Panc1 (cell line): ENCODE results near the gene SLC32A1. TPM values are rescaled to one million over a fixed set of nuclear protein-coding genes. Genes with fewer than 3 reads are reported as not detected.

Source experiments
- ATAC-seq: fragments of 200-7000 bp; cut with Tn5 transposase; 2 replicates; pipeline ENCODE4 v1.9.1; 2020; ENCODE audit warnings: mild to moderate bottlenecking, moderate library complexity
- BruUV-seq: library from RNA; stranded (reverse); fragments of 400-500 nt; replicated peaks from 2 replicates; lab custom pipeline; 2021; lab: Mats Ljungman, UMichigan
- CTCF ChIA-PET: fragments of 300-600 bp; sonication (Branson Sonifier 250); formaldehyde crosslinking; loops from one replicate; lab custom pipeline; 2022; ENCODE audit warnings: antibody characterized with exemption; lab: Charles Lee
- POLR2A ChIA-PET: fragments of 300-600 bp; sonication (Branson Sonifier 250); formaldehyde crosslinking; loops from one replicate; lab custom pipeline; 2022; ENCODE audit warnings: antibody characterized with exemption; lab: Charles Lee
- DNase-seq: peaks from one replicate; pipeline ENCODE4 v3.0.0-alpha.2; 2010; ENCODE audit warnings: low read depth, low spot score
- H3K27ac ChIP-seq: 2 replicates; pipeline ENCODE4 v1.5.1; 2011; ENCODE audit warnings: mild to moderate bottlenecking, low read length, inconsistent platforms
- H3K27me3 ChIP-seq: fragments of 200-500 bp; sonication (Bioruptor generic); 2 replicates; pipeline ENCODE4 v1.6.0; 2014; ENCODE audit warnings: low read length, inconsistent platforms; ENCODE audit not compliant: control insufficient read depth, insufficient read depth
- H3K36me3 ChIP-seq: fragments of 200-500 bp; sonication (Bioruptor generic); 2 replicates; pipeline ENCODE4 v1.5.1; 2014; ENCODE audit warnings: inconsistent platforms, mild to moderate bottlenecking, low read length, moderate library complexity; ENCODE audit not compliant: control insufficient read depth, insufficient read depth
- H3K4me1 ChIP-seq: 2 replicates; pipeline ENCODE4 v1.5.1; 2011; ENCODE audit warnings: inconsistent platforms, mild to moderate bottlenecking, low read length, moderate library complexity; ENCODE audit not compliant: control insufficient read depth, insufficient read depth
- H3K4me3 ChIP-seq, 2 experiments: 2 replicates each; pipeline ENCODE4 v1.5.1; 2011 to 2012; ENCODE audit warnings: low read depth in 2 of 2, low read length in 2 of 2, mild to moderate bottlenecking in 2 of 2, inconsistent platforms in 1 of 2, moderate library complexity in 1 of 2
- H3K9me3 ChIP-seq: fragments of 200-500 bp; sonication (Bioruptor generic); 2 replicates; pipeline ENCODE4 v1.5.1; 2014; ENCODE audit warnings: low read depth, mild to moderate bottlenecking, inconsistent platforms, low read length, moderate library complexity; ENCODE audit not compliant: control insufficient read depth, insufficient read depth
- CTCF ChIP-seq: fragments of 450-650 bp; IDR thresholded peaks from 2 replicates; pipeline ENCODE4 v1.5.1; 2017; ENCODE audit warnings: mild to moderate bottlenecking
- POLR2AphosphoS5 ChIP-seq: IDR thresholded peaks from 2 replicates; pipeline ENCODE4 v1.6.1; 2012; ENCODE audit warnings: mild to moderate bottlenecking, low read depth, low read length, moderate library complexity
- REST ChIP-seq, 2 experiments: IDR thresholded peaks; 2 replicates each; pipeline ENCODE4 v1.6.1; 2011 to 2012; ENCODE audit warnings: low read depth in 2 of 2, control low read depth in 1 of 2, low read length in 1 of 2, mild to moderate bottlenecking in 1 of 2, moderate library complexity in 1 of 2; ENCODE audit not compliant: insufficient read depth in 1 of 2
- SIN3A ChIP-seq: IDR thresholded peaks from 2 replicates; pipeline ENCODE4 v1.6.1; 2012; ENCODE audit warnings: low read depth, mild to moderate bottlenecking, low read length, moderate library complexity, borderline replicate concordance; ENCODE audit not compliant: insufficient read depth
- TCF7L2 ChIP-seq: IDR thresholded peaks from 2 replicates; pipeline ENCODE4 v1.6.1; 2011; ENCODE audit warnings: mild to moderate bottlenecking, low read depth, low read length, inconsistent platforms
- in situ Hi-C: cut with HindIII; loops from 2 replicates; pipeline ENCODE4 v1.10.0; 2016; ENCODE audit warnings: low sequenced_read_pairs, low pct_unique_long_range_greater_than_20kb
- intact Hi-C: fragments of 100-400 bp; cut with micrococcal nuclease; formaldehyde crosslinking; loops from one replicate; pipeline ENCODE4 v1.10.0; 2022; ENCODE audit not compliant: unreplicated experiment
- total RNA-seq: library from RNA; stranded (reverse); gene quantifications from one replicate; pipeline ENCODE4 v1.2.1, GENCODE V29; 2021; ENCODE audit not compliant: unreplicated experiment

The SLC32A1 gene
- total RNA-seq, 1 experiment from 2014 or later: not detected

GRCh38 chr20:38766071-38766470 is 41.8 kb downstream of the SLC32A1 start:
- no TSS peak for BruUV-seq
- CTCF ChIA-PET: no interaction called here

GRCh38 chr20:38769376-38770295 is 45.4 kb downstream of the SLC32A1 start:
- H3K4me1 ChIP-seq: no peaks in the 10 kb centered on the region
- intact Hi-C loops: no loop called here
- no peak for DNase-seq
- no peak overlapping the region for H3K27ac ChIP-seq
- BruUV-seq: no TSS peak
- ChIA-PET POLR2A (no interaction called here), CTCF (no interaction called here)
- no peaks in the 10 kb centered on the region for H3K9me3 ChIP-seq
- in situ Hi-C loops: no loop called here
- no peak overlapping the region for H3K4me3 ChIP-seq
- ATAC-seq: no peak
- no peaks in the 10 kb centered on the region for H3K27me3 ChIP-seq
- H3K36me3 ChIP-seq: peaks cover 11% of the 10 kb centered on the region
- TF ChIP-seq CTCF: no peak
- TF ChIP-seq REST (IDR thresholded peaks at IDR 0.05; ENCODE audit: insufficient read depth in 1 of 2, low read depth in 2 of 2, low read length in 1 of 2): no peak
- no peak for TF ChIP-seq SIN3A
- TF ChIP-seq TCF7L2: no peak

More at GRCh38 chr20:38766071-38766470, 41.8 kb downstream of the SLC32A1 start:
- Histone ChIP-seq H3K27me3 (no peaks in the 10 kb centered on the region), H3K36me3 (peaks cover 18% of the 10 kb centered on the region), H3K4me1 (no peaks in the 10 kb centered on the region), H3K4me3 (no peak overlapping the region), H3K9me3 (no peaks in the 10 kb centered on the region), H3K27ac (no peak overlapping the region)
- no peak for DNase-seq
- intact Hi-C loops: no loop called here
- ATAC-seq: no peak
- POLR2A ChIA-PET: no interaction called here
- in situ Hi-C loops: no loop called here
- TF ChIP-seq REST (IDR thresholded peaks at IDR 0.05; ENCODE audit: insufficient read depth in 1 of 2, low read depth in 2 of 2, low read length in 1 of 2) (no peak), CTCF (no peak), POLR2AphosphoS5 (no peak), TCF7L2 (no peak), SIN3A (no peak)
